ENCODE data around the gene ATXN10. TPM values are rescaled to one million over a fixed set of nuclear protein-coding genes. Genes with fewer than 3 reads are reported as not detected.

Gene ATXN10
- total RNA-seq, 1 experiment from 2014 or later, result 135 TPM

DNA sequence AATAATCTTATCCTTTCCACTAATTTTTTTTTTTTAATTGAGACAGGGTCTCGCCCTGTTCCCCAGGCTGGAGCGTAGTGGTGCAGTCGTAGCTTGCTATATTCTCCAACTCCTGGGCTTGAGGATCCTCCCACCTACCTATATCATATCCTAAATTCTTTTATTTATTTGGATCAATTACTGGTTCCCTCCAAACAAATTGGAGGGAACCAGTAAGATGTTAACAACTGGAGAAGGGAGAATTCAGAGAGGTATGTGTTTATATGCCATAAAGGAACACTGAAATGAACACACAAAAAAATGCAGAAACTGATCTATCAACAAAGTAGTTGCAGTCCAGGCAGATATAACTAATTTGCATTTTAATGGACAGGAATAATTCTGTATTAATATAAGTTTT, 63.6 kb downstream of the ATXN10 start:
- Histone ChIP-seq H3K79me2 (ENCODE audit: insufficient read depth, low read length) (peaks cover 4% of the 10 kb centered on the region), H3K9ac (ENCODE audit: low read length) (no peak overlapping the region), H2AFZ (ENCODE audit: low read depth, low read length, poor library complexity, severe bottlenecking) (no peak overlapping the region), H3K4me1 (ENCODE audit: control insufficient read depth in 1 of 2, insufficient read depth in 2 of 2, low read length in 2 of 2) (0 out of 4 replicates have a peak, but pooled peaks cover 0 to 7% of the 10 kb centered on the region in 2 experiments), H3K36me3 (ENCODE audit: control insufficient read depth in 1 of 2, insufficient read depth in 2 of 2, low read length in 2 of 2) (peaks cover 12 to 20% of the 10 kb centered on the region in 2 experiments), H3K27ac (ENCODE audit: low read depth, low read length) (no peak overlapping the region), H3K4me3 (replicated peaks in 1 of 2; ENCODE audit: low read depth in 1 of 2, low read length in 2 of 2) (no peak overlapping the region), H3K4me2 (ENCODE audit: low read length) (no peak overlapping the region), H4K20me1 (ENCODE audit: insufficient read depth) (no peaks in the 10 kb centered on the region), H3K9me2 (ENCODE audit: insufficient read depth) (no peaks in the 10 kb centered on the region), H3K27me3 (ENCODE audit: insufficient read depth, low read length) (no peaks in the 10 kb centered on the region), H3K9me3 (ENCODE audit: control insufficient read depth in 1 of 2, insufficient read depth in 1 of 2, low read depth in 1 of 2, low read length in 2 of 2) (no peaks in the 10 kb centered on the region)
- TF ChIP-seq JUND (IDR thresholded peaks at IDR 0.05) (no peak), EZH2 (IDR thresholded peaks at IDR 0.05) (no peak), SRF (IDR thresholded peaks at IDR 0.05; ENCODE audit: low read depth) (no peak), ZFX (IDR thresholded peaks at IDR 0.05) (no peak), ZNF274 (IDR thresholded peaks at IDR 0.05; ENCODE audit: low read depth, low read length) (no peak), EGR1 (IDR thresholded peaks at IDR 0.05; ENCODE audit: low read depth) (no peak), POLR2A (IDR thresholded peaks at IDR 0.05; ENCODE audit: borderline replicate concordance, extremely low read depth, insufficient read depth, insufficient read length) (no peak), TCF7L2 (IDR thresholded peaks at IDR 0.05; ENCODE audit: borderline replicate concordance, extremely low read depth, insufficient read depth, insufficient read length) (no peak), FOSL1 (IDR thresholded peaks at IDR 0.05; ENCODE audit: low read depth) (no peak), SP1 (IDR thresholded peaks at IDR 0.05; ENCODE audit: low read depth) (no peak), ELF1 (IDR thresholded peaks at IDR 0.05; ENCODE audit: borderline replicate concordance, low read depth) (no peak), CBX3 (IDR thresholded peaks at IDR 0.05; ENCODE audit: low read depth) (no peak)
- TF ChIP-seq, protein P1, sequence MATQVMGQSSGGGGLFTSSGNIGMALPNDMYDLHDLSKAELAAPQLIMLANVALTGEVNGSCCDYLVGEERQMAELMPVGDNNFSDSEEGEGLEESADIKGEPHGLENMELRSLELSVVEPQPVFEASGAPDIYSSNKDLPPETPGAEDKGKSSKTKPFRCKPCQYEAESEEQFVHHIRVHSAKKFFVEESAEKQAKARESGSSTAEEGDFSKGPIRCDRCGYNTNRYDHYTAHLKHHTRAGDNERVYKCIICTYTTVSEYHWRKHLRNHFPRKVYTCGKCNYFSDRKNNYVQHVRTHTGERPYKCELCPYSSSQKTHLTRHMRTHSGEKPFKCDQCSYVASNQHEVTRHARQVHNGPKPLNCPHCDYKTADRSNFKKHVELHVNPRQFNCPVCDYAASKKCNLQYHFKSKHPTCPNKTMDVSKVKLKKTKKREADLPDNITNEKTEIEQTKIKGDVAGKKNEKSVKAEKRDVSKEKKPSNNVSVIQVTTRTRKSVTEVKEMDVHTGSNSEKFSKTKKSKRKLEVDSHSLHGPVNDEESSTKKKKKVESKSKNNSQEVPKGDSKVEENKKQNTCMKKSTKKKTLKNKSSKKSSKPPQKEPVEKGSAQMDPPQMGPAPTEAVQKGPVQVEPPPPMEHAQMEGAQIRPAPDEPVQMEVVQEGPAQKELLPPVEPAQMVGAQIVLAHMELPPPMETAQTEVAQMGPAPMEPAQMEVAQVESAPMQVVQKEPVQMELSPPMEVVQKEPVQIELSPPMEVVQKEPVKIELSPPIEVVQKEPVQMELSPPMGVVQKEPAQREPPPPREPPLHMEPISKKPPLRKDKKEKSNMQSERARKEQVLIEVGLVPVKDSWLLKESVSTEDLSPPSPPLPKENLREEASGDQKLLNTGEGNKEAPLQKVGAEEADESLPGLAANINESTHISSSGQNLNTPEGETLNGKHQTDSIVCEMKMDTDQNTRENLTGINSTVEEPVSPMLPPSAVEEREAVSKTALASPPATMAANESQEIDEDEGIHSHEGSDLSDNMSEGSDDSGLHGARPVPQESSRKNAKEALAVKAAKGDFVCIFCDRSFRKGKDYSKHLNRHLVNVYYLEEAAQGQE (IDR thresholded peaks at IDR 0.05; ENCODE audit: low read depth), result no peak
- TF ChIP-seq, protein P2, sequence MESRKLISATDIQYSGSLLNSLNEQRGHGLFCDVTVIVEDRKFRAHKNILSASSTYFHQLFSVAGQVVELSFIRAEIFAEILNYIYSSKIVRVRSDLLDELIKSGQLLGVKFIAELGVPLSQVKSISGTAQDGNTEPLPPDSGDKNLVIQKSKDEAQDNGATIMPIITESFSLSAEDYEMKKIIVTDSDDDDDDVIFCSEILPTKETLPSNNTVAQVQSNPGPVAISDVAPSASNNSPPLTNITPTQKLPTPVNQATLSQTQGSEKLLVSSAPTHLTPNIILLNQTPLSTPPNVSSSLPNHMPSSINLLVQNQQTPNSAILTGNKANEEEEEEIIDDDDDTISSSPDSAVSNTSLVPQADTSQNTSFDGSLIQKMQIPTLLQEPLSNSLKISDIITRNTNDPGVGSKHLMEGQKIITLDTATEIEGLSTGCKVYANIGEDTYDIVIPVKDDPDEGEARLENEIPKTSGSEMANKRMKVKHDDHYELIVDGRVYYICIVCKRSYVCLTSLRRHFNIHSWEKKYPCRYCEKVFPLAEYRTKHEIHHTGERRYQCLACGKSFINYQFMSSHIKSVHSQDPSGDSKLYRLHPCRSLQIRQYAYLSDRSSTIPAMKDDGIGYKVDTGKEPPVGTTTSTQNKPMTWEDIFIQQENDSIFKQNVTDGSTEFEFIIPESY (IDR thresholded peaks at IDR 0.05; ENCODE audit: extremely low read depth, insufficient replicate concordance, low read length), result no peak
- TF ChIP-seq, protein P3, sequence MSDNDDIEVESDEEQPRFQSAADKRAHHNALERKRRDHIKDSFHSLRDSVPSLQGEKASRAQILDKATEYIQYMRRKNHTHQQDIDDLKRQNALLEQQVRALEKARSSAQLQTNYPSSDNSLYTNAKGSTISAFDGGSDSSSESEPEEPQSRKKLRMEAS (IDR thresholded peaks at IDR 0.05), result no peak
- CTCF ChIA-PET, result no interaction called here
- no peak for ATAC-seq
- DNase-seq (ENCODE audit: low read depth, low spot score), result no peak
- no TSS peak for BruUV-seq (replicated peaks)
- intact Hi-C loops (cut with micrococcal nuclease), result no loop called here
- POLR2A ChIA-PET, result no interaction called here
- RAD21 ChIA-PET (ENCODE audit: low non-redundant PET in 1 of 2, low total read pairs in 2 of 2, uncharacterized antibody in 2 of 2, unreplicated experiment in 2 of 2), result no interaction called here
